Measurements from ENCODE around the gene GSTT2B.
"Not testable (repeated sequence)": the region's sequence is repeated elsewhere in the genome, so short reads cannot be mapped to it uniquely, and the experiment has no call there.

The GSTT2B gene

DNA sequence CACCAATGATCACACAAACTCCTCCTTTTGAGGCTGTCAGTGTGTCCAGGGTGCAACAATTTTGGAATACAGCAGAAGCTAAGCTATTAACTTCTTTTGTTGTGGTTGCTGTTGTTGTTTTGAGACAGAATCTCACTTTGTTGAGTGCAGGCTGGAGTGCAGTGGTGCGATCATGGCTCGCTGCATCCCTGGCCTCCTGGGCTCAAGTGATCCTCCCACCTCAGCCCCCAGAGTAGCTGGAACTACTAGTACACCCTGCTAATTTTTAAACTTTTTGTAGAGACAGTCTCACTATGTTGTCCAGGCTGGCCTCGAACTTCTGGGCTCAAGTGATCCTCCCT, 22.0 kb downstream of the GSTT2B start:
- Histone ChIP-seq H3K9ac (ENCODE audit: low read depth, low read length) (no peak overlapping the region), H3K9me3 (ENCODE audit: control insufficient read depth, insufficient read depth, low read length) (no peaks in the 10 kb centered on the region), H3K4me1 (ENCODE audit: insufficient read depth, low read length) (no peaks in the 10 kb centered on the region), H3K36me3 (ENCODE audit: insufficient read depth, low read length) (no peaks in the 10 kb centered on the region)

DNA sequence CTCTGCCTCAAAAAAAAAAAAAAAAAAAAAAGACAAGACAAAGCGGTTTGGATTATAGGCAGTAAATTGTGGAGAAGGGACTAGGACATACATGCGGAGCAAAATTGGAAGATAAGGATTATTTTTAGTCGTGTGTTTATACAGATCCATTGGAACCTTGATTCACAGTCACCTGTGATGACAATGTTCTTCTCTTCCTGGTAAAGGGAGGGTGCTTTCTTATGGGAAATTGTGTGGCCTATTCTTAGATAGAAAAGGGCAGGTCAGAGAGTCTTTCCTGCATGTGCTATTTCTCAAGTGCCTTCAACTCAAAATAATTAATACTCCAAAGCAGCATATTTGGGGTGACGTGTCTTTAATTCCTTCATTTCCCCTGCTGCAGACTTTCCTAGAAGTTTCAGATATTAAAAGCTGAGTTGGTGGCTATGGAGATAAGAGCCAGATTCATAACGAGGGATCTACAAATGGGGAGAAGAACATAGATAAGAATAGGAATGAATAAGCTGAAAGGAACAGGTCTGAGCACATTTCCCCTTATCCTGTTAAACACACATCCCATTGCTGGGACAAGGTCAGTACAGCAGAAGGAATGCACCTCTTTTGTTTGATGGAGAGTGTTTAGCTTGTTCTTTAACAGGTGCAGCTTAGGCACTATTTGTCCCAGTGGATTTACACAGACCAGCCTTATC, 22.5 kb downstream of the GSTT2B start:
- Histone ChIP-seq H3K9me3 (ENCODE audit: control insufficient read depth, insufficient read depth, low read length) (no peaks in the 10 kb centered on the region), H3K4me1 (ENCODE audit: insufficient read depth, low read length) (no peaks in the 10 kb centered on the region), H3K36me3 (ENCODE audit: insufficient read depth, low read length) (no peaks in the 10 kb centered on the region), H3K9ac (ENCODE audit: low read depth, low read length) (no peak overlapping the region)

DNA sequence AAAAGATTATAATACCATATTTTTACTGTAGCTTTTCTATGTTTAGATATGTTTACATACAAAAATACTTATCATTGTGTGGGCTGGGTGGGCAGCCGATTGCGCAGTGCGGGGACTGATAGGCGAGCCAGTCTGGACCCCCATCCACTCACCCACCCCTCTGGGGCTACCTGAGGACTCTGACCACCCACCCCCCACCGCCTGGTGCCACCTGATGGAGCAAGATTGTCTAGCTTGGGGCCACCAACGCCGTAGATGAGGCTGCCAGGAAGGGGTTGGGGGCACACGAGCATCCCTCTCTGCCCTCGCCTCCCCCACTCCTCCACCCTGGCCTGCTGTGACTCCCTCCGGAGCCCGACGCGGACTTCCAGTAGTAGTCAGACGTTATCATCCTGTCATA, 34.4 kb downstream of the GSTT2B start:
- no peak overlapping the region for H3K9ac ChIP-seq (ENCODE audit: low read depth, low read length)
- H3K9me3 ChIP-seq (ENCODE audit: control insufficient read depth, insufficient read depth, low read length): peaks cover 12% of the 10 kb centered on the region
- no peaks in the 10 kb centered on the region for H3K4me1 ChIP-seq (ENCODE audit: insufficient read depth, low read length)
- peaks cover 35% of the 10 kb centered on the region for H3K36me3 ChIP-seq (ENCODE audit: insufficient read depth, low read length)

GRCh38 chr22:23925020-23925606, 35.9 kb downstream of the GSTT2B start:
- no peaks in the 10 kb centered on the region for H3K4me1 ChIP-seq (ENCODE audit: insufficient read depth, low read length)
- peaks cover 35% of the 10 kb centered on the region for H3K36me3 ChIP-seq (ENCODE audit: insufficient read depth, low read length)

GRCh38 chr22:23922921-23923320, 38.1 kb downstream of the GSTT2B start:
- H3K36me3 ChIP-seq (ENCODE audit: insufficient read depth, low read length): peaks cover 28% of the 10 kb centered on the region
- H3K9me3 ChIP-seq (ENCODE audit: control insufficient read depth, insufficient read depth, low read length): peaks cover 12% of the 10 kb centered on the region
- no peaks in the 10 kb centered on the region for H3K4me1 ChIP-seq (ENCODE audit: insufficient read depth, low read length)
- H3K9ac ChIP-seq (ENCODE audit: low read depth, low read length): no peak overlapping the region

More at GRCh38 chr22:23925020-23925606, 35.9 kb downstream of the GSTT2B start:
- Histone ChIP-seq H3K9me3 (ENCODE audit: control insufficient read depth, insufficient read depth, low read length) (peaks cover 12% of the 10 kb centered on the region), H3K9ac (ENCODE audit: low read depth, low read length) (no peak overlapping the region)

GRCh38 chr22:23921586-23922201, 39.3 kb downstream of the GSTT2B start:
- H3K4me1 ChIP-seq (ENCODE audit: insufficient read depth, low read length); H3K9ac ChIP-seq (ENCODE audit: low read depth, low read length): not testable (repeated sequence)

GRCh38 chr22:23920267-23920611, 40.8 kb downstream of the GSTT2B start:
- peaks cover 15% of the 10 kb centered on the region for H3K36me3 ChIP-seq (ENCODE audit: insufficient read depth, low read length)
- not testable (repeated sequence) for H3K9ac ChIP-seq (ENCODE audit: low read depth, low read length); H3K4me1 ChIP-seq (ENCODE audit: insufficient read depth, low read length); H3K9me3 ChIP-seq (ENCODE audit: control insufficient read depth, insufficient read depth, low read length)

More at GRCh38 chr22:23921586-23922201, 39.3 kb downstream of the GSTT2B start:
- Histone ChIP-seq H3K9me3 (ENCODE audit: control insufficient read depth, insufficient read depth, low read length) (peaks cover 12% of the 10 kb centered on the region; the same call in 1 of the 2 replicates), H3K36me3 (ENCODE audit: insufficient read depth, low read length) (peaks cover 23% of the 10 kb centered on the region)

- Histone ChIP-seq H3K36me3 (ENCODE audit: insufficient read depth, low read length) (no peaks in the 10 kb centered on the region), H3K9ac (ENCODE audit: low read depth, low read length) (no peak overlapping the region), H3K9me3 (ENCODE audit: control insufficient read depth, insufficient read depth, low read length) (no peaks in the 10 kb centered on the region; the same call in 1 of the 2 replicates), H3K4me1 (ENCODE audit: insufficient read depth, low read length) (no peaks in the 10 kb centered on the region)
These were observed 45.7 kb downstream of the GSTT2B start for GRCh38 chr22:23915290-23915689.

GRCh38 chr22:23913661-23914353, 47.2 kb downstream of the GSTT2B start:
- H3K36me3 ChIP-seq (ENCODE audit: insufficient read depth, low read length): no peaks in the 10 kb centered on the region
- H3K9ac ChIP-seq (ENCODE audit: low read depth, low read length): peak overlapping the region; percentile 66

GRCh38 chr22:23913306-23913660, 47.7 kb downstream of the GSTT2B start:
- H3K36me3 ChIP-seq (ENCODE audit: insufficient read depth, low read length): no peaks in the 10 kb centered on the region
- no peaks in the 10 kb centered on the region; the same call in 1 of the 2 replicates for H3K9me3 ChIP-seq (ENCODE audit: control insufficient read depth, insufficient read depth, low read length)
- peak overlapping the region; percentile 66 for H3K9ac ChIP-seq (ENCODE audit: low read depth, low read length)
- peaks cover 14% of the 10 kb centered on the region for H3K4me1 ChIP-seq (ENCODE audit: insufficient read depth, low read length)

More at GRCh38 chr22:23913661-23914353, 47.2 kb downstream of the GSTT2B start:
- no peaks in the 10 kb centered on the region; the same call in 1 of the 2 replicates for H3K9me3 ChIP-seq (ENCODE audit: control insufficient read depth, insufficient read depth, low read length)
- H3K4me1 ChIP-seq (ENCODE audit: insufficient read depth, low read length): peaks cover 9% of the 10 kb centered on the region

DNA sequence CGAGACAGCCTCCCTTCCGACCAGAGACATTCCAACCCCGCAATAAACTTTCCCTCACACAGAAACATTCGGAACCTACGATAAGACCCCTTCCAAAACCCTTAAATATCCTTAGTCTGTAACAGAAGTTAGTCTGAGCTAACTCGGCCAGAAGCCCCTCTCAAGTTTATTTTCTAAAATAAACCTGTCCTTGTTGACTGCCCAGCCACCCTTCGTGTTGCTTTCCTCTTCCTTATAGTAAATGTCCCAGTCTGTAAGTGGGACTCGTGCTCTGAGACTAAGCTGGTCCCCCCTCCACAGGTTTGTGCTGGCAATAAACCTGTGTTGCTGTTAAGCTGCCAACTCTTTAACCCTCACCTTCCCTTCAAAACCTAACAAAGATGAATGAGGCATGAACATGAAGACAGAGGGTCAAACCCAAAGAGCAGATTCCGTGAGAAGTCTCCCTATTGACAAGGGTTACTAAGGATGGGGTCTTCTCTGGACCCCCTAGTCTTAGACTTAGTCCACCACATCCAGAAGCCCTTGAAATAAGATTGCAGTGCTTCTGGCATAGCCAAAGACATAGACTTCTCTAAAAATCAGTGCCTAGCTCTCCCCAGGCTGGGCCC, 48.6 kb downstream of the GSTT2B start:
- Histone ChIP-seq H3K9me3 (ENCODE audit: control insufficient read depth, insufficient read depth, low read length) (no peaks in the 10 kb centered on the region; the same call in 1 of the 2 replicates), H3K4me1 (ENCODE audit: insufficient read depth, low read length) (peaks cover 18% of the 10 kb centered on the region), H3K9ac (ENCODE audit: low read depth, low read length) (no peak overlapping the region), H3K36me3 (ENCODE audit: insufficient read depth, low read length) (no peaks in the 10 kb centered on the region)

DNA sequence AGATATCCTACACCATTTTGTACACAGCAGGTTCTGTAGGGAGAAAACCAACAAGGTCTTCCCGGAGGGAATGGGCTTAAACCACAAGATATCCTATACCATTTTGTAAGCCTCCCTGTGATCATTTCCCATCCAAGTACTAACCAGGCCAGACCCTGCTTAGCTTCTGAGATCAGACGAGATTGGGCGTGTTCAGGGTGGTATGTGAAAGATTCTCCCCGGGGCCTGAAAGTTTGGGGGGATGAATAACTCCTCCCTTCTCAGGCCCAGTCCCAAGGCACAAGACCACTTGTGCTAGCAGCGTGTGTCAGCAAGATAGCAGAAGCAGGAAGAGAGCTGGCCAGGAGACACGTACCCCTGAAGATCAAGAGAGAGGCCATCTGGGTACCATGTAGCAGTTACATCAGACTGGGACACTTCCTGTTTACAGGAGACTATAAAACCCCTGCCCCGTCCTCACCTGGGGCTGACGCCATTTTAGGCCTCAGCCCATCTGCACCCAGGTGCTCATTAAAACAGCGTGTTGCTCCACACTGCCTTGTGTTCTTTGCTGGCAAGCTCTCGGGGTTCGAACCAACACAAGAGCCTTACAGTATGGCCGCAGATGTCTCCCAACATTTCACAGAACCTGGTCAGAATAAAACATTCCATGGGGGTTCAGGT, 49.5 kb downstream of the GSTT2B start:
- Histone ChIP-seq H3K36me3 (ENCODE audit: insufficient read depth, low read length) (no peaks in the 10 kb centered on the region), H3K9me3 (ENCODE audit: control insufficient read depth, insufficient read depth, low read length) (no peaks in the 10 kb centered on the region; the same call in 1 of the 2 replicates), H3K9ac (ENCODE audit: low read depth, low read length) (no peak overlapping the region), H3K4me1 (ENCODE audit: insufficient read depth, low read length) (peaks cover 18% of the 10 kb centered on the region)

GRCh38 chr22:23910496-23911190, 50.4 kb downstream of the GSTT2B start:
- no peaks in the 10 kb centered on the region; the same call in 1 of the 2 replicates for H3K9me3 ChIP-seq (ENCODE audit: control insufficient read depth, insufficient read depth, low read length)
- H3K9ac ChIP-seq (ENCODE audit: low read depth, low read length): no peak overlapping the region
- H3K36me3 ChIP-seq (ENCODE audit: insufficient read depth, low read length): no peaks in the 10 kb centered on the region
- H3K4me1 ChIP-seq (ENCODE audit: insufficient read depth, low read length): peaks cover 18% of the 10 kb centered on the region
